Uterus (tissue), 4 donors: ENCODE results near the gene SLC4A11. TPM values are rescaled to one million over a fixed set of nuclear protein-coding genes. Genes with fewer than 3 reads are reported as not detected.

Source experiments
- DNase-seq, 2 donors: peaks; one replicate each; pipeline ENCODE4 v3.0.0-alpha.2; 2019 to 2020
- H3K27ac ChIP-seq, 2 donors: fragments of 200-600 bp; sonication (generic); 1 replicate in 1 of 2; 2 replicates in 1 of 2; pipeline ENCODE4 v1.5.1; 2016 to 2018
- H3K27me3 ChIP-seq, 2 donors: fragments of 200-600 bp; sonication (generic); one replicate each; pipeline ENCODE4 v1.5.1; 2018 to 2019; ENCODE audit warnings: control low read depth in 1 of 2
- H3K36me3 ChIP-seq, 2 donors: fragments of 200-600 bp; sonication (generic); one replicate each; pipeline ENCODE4 v1.5.1; 2019; ENCODE audit warnings: control low read depth in 1 of 2
- H3K4me1 ChIP-seq, 2 donors: fragments of 200-600 bp; sonication (generic); one replicate each; pipeline ENCODE4 v1.5.1; 2018 to 2019; ENCODE audit warnings: control low read depth in 1 of 2
- H3K4me3 ChIP-seq, 2 donors: fragments of 200-600 bp; sonication (generic); 1 replicate in 1 of 2; 2 replicates in 1 of 2; pipeline ENCODE4 v1.5.1; 2018 to 2019; ENCODE audit warnings: mild to moderate bottlenecking in 1 of 2
- H3K9me3 ChIP-seq, 2 donors: fragments of 200-600 bp; sonication (generic); one replicate each; pipeline ENCODE4 v1.5.1; 2019; ENCODE audit warnings: control low read depth in 1 of 2
- POLR2A ChIP-seq, 2 donors: fragments of 450-650 bp; IDR thresholded peaks; one replicate each; pipeline ENCODE4 v1.6.1; 2016; ENCODE audit warnings: antibody characterized with exemption in 2 of 2, mild to moderate bottlenecking in 1 of 2, moderate library complexity in 1 of 2
- intact Hi-C: fragments of 100-400 bp; cut with DNase I; formaldehyde crosslinking; loops from one replicate; pipeline ENCODE4 v1.15.1; 2023; ENCODE audit warnings: low total_unique reads
- total RNA-seq, 4 donors: library from RNA; depleted of rRNA in 3 of 4; stranded (reverse); fragments of >200 nt in 3 of 4; gene quantifications; one replicate each; pipeline versions ENCODE4 v1.1.0 to v1.2.4, GENCODE V29; 2014 to 2023
- TF ChIP-seq, protein P1 (sequence below), 4 experiments: fragments of 200-600 bp in 2 of 4; fragments of 450-650 bp in 2 of 4; sonication (generic) in 2 of 4; IDR thresholded peaks; one replicate each; pipeline ENCODE4 v1.5.1; 2016 to 2019; ENCODE audit warnings: antibody characterized with exemption in 4 of 4, mild to moderate bottlenecking in 2 of 4, moderate library complexity in 1 of 4
- donor health status: DM: yes; HTN: yes; CAD: no.

SLC4A11 gene
- total RNA-seq, 4 donors from 2014 or later: 0.29 to 0.91 (median 0.76) TPM; not detected in 1

GRCh38 chr20:3275064-3275935 lies 36.3 kb upstream of the SLC4A11 start:
- DNase-seq: no peak
- Histone ChIP-seq H3K4me3 (no peak overlapping the region), H3K36me3 (no peaks in the 10 kb centered on the region), H3K27me3 (no peaks in the 10 kb centered on the region), H3K27ac (no peak overlapping the region), H3K9me3 (no peaks in the 10 kb centered on the region), H3K4me1 (no peaks in the 10 kb centered on the region)
- intact Hi-C loops: no loop called here
- TF ChIP-seq, protein P1, sequence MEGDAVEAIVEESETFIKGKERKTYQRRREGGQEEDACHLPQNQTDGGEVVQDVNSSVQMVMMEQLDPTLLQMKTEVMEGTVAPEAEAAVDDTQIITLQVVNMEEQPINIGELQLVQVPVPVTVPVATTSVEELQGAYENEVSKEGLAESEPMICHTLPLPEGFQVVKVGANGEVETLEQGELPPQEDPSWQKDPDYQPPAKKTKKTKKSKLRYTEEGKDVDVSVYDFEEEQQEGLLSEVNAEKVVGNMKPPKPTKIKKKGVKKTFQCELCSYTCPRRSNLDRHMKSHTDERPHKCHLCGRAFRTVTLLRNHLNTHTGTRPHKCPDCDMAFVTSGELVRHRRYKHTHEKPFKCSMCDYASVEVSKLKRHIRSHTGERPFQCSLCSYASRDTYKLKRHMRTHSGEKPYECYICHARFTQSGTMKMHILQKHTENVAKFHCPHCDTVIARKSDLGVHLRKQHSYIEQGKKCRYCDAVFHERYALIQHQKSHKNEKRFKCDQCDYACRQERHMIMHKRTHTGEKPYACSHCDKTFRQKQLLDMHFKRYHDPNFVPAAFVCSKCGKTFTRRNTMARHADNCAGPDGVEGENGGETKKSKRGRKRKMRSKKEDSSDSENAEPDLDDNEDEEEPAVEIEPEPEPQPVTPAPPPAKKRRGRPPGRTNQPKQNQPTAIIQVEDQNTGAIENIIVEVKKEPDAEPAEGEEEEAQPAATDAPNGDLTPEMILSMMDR (IDR thresholded peaks at IDR 0.05): no peak
- no peak for TF ChIP-seq POLR2A (IDR thresholded peaks at IDR 0.05)

- TF ChIP-seq, protein P1 (IDR thresholded peaks at IDR 0.05): no peak
- TF ChIP-seq POLR2A (IDR thresholded peaks at IDR 0.05): no peak
- no peak overlapping the region for H3K4me3 ChIP-seq
- no peaks in the 10 kb centered on the region for H3K27me3 ChIP-seq
- no peak overlapping the region for H3K27ac ChIP-seq
- H3K4me1 ChIP-seq: no peaks in the 10 kb centered on the region
- DNase-seq: no peak
- H3K36me3 ChIP-seq: no peaks in the 10 kb centered on the region
- H3K9me3 ChIP-seq: no peaks in the 10 kb centered on the region
- intact Hi-C loops: no loop called here
These were observed 34.4 kb upstream of the SLC4A11 start for GRCh38 chr20:3273371-3273770.

DNA sequence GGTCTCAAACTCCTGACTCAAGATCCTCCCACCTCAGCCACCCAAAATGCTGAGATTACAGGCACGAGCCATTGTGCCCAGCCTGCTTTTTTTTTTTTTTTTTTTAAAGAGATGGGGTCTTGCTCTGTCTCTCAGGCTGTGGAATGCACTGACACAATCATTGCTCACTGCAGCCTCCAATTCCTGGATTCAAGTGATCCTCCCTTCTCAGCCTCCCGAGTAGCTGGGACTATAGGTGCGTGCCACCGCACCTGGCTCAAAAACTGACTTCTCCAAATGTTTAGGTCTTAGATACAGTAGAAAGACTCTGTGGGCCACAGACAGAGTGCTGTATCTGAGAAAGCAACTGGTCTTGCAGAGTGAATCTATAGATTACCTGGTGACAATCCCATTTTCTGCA lies 31.1 kb upstream of the SLC4A11 start:
- Histone ChIP-seq H3K9me3 (no peaks in the 10 kb centered on the region), H3K27me3 (no peaks in the 10 kb centered on the region), H3K4me1 (no peaks in the 10 kb centered on the region), H3K36me3 (no peaks in the 10 kb centered on the region), H3K4me3 (no peak overlapping the region), H3K27ac (no peak overlapping the region)
- TF ChIP-seq, protein P1 (IDR thresholded peaks at IDR 0.05): no peak
- no peak for TF ChIP-seq POLR2A (IDR thresholded peaks at IDR 0.05)
- intact Hi-C loops: no loop called here
- no peak for DNase-seq

GRCh38 chr20:3262566-3262965 lies 23.6 kb upstream of the SLC4A11 start:
- TF ChIP-seq POLR2A (IDR thresholded peaks at IDR 0.05): no peak
- TF ChIP-seq, protein P1 (IDR thresholded peaks at IDR 0.05): no peak
- intact Hi-C loops: no loop called here
- Histone ChIP-seq H3K9me3 (no peaks in the 10 kb centered on the region), H3K4me1 (no peaks in the 10 kb centered on the region), H3K27me3 (no peaks in the 10 kb centered on the region), H3K27ac (no peak overlapping the region), H3K4me3 (no peak overlapping the region), H3K36me3 (no peaks in the 10 kb centered on the region)
- no peak for DNase-seq

DNA sequence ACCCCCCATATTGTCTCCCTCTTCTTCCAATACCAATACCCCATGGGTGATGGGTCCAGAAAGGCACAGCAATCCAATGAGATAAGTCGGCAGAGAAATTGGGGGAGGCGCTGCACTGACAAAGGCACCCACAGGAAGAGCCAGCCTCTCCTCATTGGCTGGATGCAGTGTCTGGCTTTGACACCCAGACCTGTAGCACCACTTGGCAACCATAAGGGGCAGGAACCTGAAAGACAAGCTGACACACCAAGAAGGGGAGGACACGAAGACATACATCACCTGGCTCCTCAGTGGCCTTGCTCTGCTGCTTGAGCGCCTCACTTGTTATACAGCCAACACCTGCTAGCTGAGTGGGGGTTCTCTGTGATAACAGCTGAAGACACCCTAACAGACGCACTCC lies 19.4 kb upstream of the SLC4A11 start:
- H3K27ac ChIP-seq: no peak overlapping the region
- no peak for DNase-seq
- no peaks in the 10 kb centered on the region for H3K9me3 ChIP-seq
- no peak for TF ChIP-seq POLR2A (IDR thresholded peaks at IDR 0.05)
- TF ChIP-seq, protein P1 (IDR thresholded peaks at IDR 0.05): no peak
- H3K4me1 ChIP-seq: no peaks in the 10 kb centered on the region
- no peaks in the 10 kb centered on the region for H3K27me3 ChIP-seq
- intact Hi-C loops: no loop called here
- H3K36me3 ChIP-seq: no peaks in the 10 kb centered on the region
- no peak overlapping the region for H3K4me3 ChIP-seq
